ENCODE data around the gene CELSR1. TPM values are rescaled to one million over a fixed set of nuclear protein-coding genes. Genes with fewer than 3 reads are reported as not detected.

Gene CELSR1
- total and polyA plus RNA-seq, 2 donors (not counting 1 experiment from before 2014, with no cell fraction given): 30.2 to 34.8 TPM

DNA sequence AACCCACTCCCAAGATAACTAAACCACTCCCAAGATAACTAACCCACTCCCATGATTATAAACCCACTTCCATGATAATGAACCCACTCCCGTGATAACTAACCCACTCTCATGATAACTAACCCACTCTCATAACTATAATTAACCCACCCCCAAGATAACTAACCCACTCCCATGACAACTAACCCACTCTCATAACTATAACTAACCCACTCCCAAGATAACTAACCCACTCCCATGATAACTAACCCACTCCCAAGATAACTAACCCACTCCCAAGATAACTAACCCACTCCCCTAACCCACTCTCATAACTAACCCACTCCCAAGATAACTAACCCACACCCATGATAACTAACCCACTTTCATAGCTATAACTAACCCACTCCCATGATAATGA, 30.1 kb upstream of the CELSR1 start:
- Histone ChIP-seq H3K4me2 (replicated peaks; ENCODE audit: low read depth, low read length, poor library complexity, severe bottlenecking) (no peak overlapping the region), H3K9me3 (ENCODE audit: control extremely low read depth in 1 of 3, control insufficient read depth in 2 of 3, insufficient read depth in 1 of 3, low read length in 2 of 3) (peaks cover 0 to 19% (median 11%) of the 10 kb centered on the region in 3 donors), H3K9ac (ENCODE audit: low read length) (no peak overlapping the region), H3K27me3 (replicated peaks in 1 of 4; ENCODE audit: control extremely low read depth in 1 of 4, control insufficient read depth in 3 of 4, insufficient read depth in 4 of 4, low read length in 3 of 4) (no peaks in the 10 kb centered on the region), H4K20me1 (ENCODE audit: control insufficient read depth, insufficient read depth, low read length, poor library complexity, severe bottlenecking) (no peaks in the 10 kb centered on the region), H3K79me2 (ENCODE audit: control insufficient read depth, insufficient read depth, low read length) (no peaks in the 10 kb centered on the region), H3K4me3 (ENCODE audit: control extremely low read depth in 1 of 5, extremely low read depth in 1 of 5, insufficient read depth in 1 of 5, low read depth in 2 of 5, low read length in 4 of 5) (no peak overlapping the region), H3K27ac (ENCODE audit: low read length in 2 of 2) (no peak overlapping the region), H3K4me1 (ENCODE audit: control insufficient read depth in 2 of 2, insufficient read depth in 2 of 2, low read length in 2 of 2) (peaks cover 7 to 16% of the 10 kb centered on the region in 2 donors), H2AFZ (ENCODE audit: insufficient read depth, low read depth, low read length, poor library complexity, severe bottlenecking) (no peak overlapping the region), H3K36me3 (replicated peaks in 1 of 2; ENCODE audit: control extremely low read depth in 1 of 2, control insufficient read depth in 1 of 2, extremely low read depth in 1 of 2, insufficient read depth in 2 of 2, low read length in 1 of 2) (no peaks in the 10 kb centered on the region)
- Mint-ChIP-seq H3K27me3 (no peaks in the 10 kb centered on the region), H3K27ac (no peak overlapping the region), H3K4me1 (peaks cover 13% of the 10 kb centered on the region), H3K9me3 (ENCODE audit: insufficient read depth) (peaks cover 2% of the 10 kb centered on the region), H3K4me3 (no peak overlapping the region)
- POLR2A ChIA-PET: no interaction called here
- ATAC-seq (ENCODE audit: low read depth) (no peak), DNase-seq (no peak)
- CTCF ChIA-PET: no interaction called here
- WGBS (ENCODE audit: insufficient coverage): 100% methylated on average over 1 of the region's 1 CpG
- no peak for TF ChIP-seq EZH2 (IDR thresholded peaks at IDR 0.05; ENCODE audit: borderline replicate concordance, insufficient read depth, low read depth, low read length, poor library complexity, severe bottlenecking)
- TF ChIP-seq, protein P1, sequence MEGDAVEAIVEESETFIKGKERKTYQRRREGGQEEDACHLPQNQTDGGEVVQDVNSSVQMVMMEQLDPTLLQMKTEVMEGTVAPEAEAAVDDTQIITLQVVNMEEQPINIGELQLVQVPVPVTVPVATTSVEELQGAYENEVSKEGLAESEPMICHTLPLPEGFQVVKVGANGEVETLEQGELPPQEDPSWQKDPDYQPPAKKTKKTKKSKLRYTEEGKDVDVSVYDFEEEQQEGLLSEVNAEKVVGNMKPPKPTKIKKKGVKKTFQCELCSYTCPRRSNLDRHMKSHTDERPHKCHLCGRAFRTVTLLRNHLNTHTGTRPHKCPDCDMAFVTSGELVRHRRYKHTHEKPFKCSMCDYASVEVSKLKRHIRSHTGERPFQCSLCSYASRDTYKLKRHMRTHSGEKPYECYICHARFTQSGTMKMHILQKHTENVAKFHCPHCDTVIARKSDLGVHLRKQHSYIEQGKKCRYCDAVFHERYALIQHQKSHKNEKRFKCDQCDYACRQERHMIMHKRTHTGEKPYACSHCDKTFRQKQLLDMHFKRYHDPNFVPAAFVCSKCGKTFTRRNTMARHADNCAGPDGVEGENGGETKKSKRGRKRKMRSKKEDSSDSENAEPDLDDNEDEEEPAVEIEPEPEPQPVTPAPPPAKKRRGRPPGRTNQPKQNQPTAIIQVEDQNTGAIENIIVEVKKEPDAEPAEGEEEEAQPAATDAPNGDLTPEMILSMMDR (IDR thresholded peaks at IDR 0.05): no peak
- intact Hi-C loops (cut with micrococcal nuclease): no loop called here

- H2AFZ ChIP-seq (ENCODE audit: insufficient read depth, low read depth, low read length, poor library complexity, severe bottlenecking): peak overlapping the region; percentile 48
- H3K36me3 ChIP-seq (replicated peaks in 1 of 2; ENCODE audit: control extremely low read depth in 1 of 2, control insufficient read depth in 1 of 2, extremely low read depth in 1 of 2, insufficient read depth in 2 of 2, low read length in 1 of 2): no peaks in the 10 kb centered on the region
- H3K27me3 ChIP-seq (replicated peaks in 1 of 4; ENCODE audit: control extremely low read depth in 1 of 4, control insufficient read depth in 3 of 4, insufficient read depth in 4 of 4, low read length in 3 of 4): no peaks in the 10 kb centered on the region
- TF ChIP-seq EZH2 (IDR thresholded peaks at IDR 0.05; ENCODE audit: borderline replicate concordance, insufficient read depth, low read depth, low read length, poor library complexity, severe bottlenecking): no peak
- TF ChIP-seq, protein P1 (IDR thresholded peaks at IDR 0.05): no peak
- no peaks in the 10 kb centered on the region for H4K20me1 ChIP-seq (ENCODE audit: control insufficient read depth, insufficient read depth, low read length, poor library complexity, severe bottlenecking)
- H3K79me2 ChIP-seq (ENCODE audit: control insufficient read depth, insufficient read depth, low read length): peaks cover 3% of the 10 kb centered on the region
- Mint-ChIP-seq H3K27me3 (no peaks in the 10 kb centered on the region), H3K4me3 (no peak overlapping the region), H3K9me3 (ENCODE audit: insufficient read depth) (no peaks in the 10 kb centered on the region), H3K4me1 (peaks cover 19% of the 10 kb centered on the region), H3K27ac (no peak overlapping the region)
- no peak overlapping the region for H3K27ac ChIP-seq (ENCODE audit: low read length in 2 of 2)
- ChIA-PET POLR2A (interaction anchor here (0.6 to 1.4 kb wide), 5 partner anchors 22 to 198 kb away, joined by 3 to 9 read pairs (median 3); partner anchors contain the start of gene TBC1D22A), CTCF (interaction anchor here (0.7 to 4.5 kb wide), 53 partner anchors 9 to 239 kb away, joined by 3 to 60 read pairs (median 7); partner anchors contain the start of genes CERK, GRAMD4 and TBC1D22A)
- DNase-seq (no peak), ATAC-seq (ENCODE audit: low read depth) (no peak)
- H3K4me2 ChIP-seq (replicated peaks; ENCODE audit: low read depth, low read length, poor library complexity, severe bottlenecking): peak overlapping the region; percentile 73
- no peaks in the 10 kb centered on the region for H3K9me3 ChIP-seq (ENCODE audit: control extremely low read depth in 1 of 3, control insufficient read depth in 2 of 3, insufficient read depth in 1 of 3, low read length in 2 of 3)
- 78% methylated on average over 8 of the region's 9 CpGs for WGBS (ENCODE audit: insufficient coverage)
- H3K4me1 ChIP-seq (ENCODE audit: control insufficient read depth in 2 of 2, insufficient read depth in 2 of 2, low read length in 2 of 2): peaks cover 7 to 24% of the 10 kb centered on the region in 2 donors
- no peak overlapping the region for H3K9ac ChIP-seq (ENCODE audit: low read length)
- H3K4me3 ChIP-seq (ENCODE audit: control extremely low read depth in 1 of 5, extremely low read depth in 1 of 5, insufficient read depth in 1 of 5, low read depth in 2 of 5, low read length in 4 of 5): no peak overlapping the region
- intact Hi-C loops (cut with micrococcal nuclease): no loop called here
Measured at GRCh38 chr22:46564084-46564714, 26.8 kb upstream of the CELSR1 start.
